Measurements from ENCODE around the gene GOLM1.

GOLM1 gene

GRCh38 chr9:86093788-86094555 is 5.4 kb downstream of the GOLM1 start:
- Histone ChIP-seq H3K36me3 (ENCODE audit: insufficient read depth, low read length) (no peaks in the 10 kb centered on the region), H4K20me1 (ENCODE audit: insufficient read depth, low read length) (no peaks in the 10 kb centered on the region), H3K4me1 (ENCODE audit: insufficient read depth, low read length) (no peaks in the 10 kb centered on the region), H3K9ac (ENCODE audit: low read depth, low read length) (no peak overlapping the region), H3K9me3 (ENCODE audit: insufficient read depth, low read length, severe bottlenecking) (no peaks in the 10 kb centered on the region), H2AFZ (ENCODE audit: low read depth, low read length) (no peak overlapping the region), H3K4me2 (ENCODE audit: insufficient read depth, low read length) (no peak overlapping the region), H3K4me3 (ENCODE audit: low read depth in 1 of 2, low read length in 2 of 2) (no peak overlapping the region), H3K27me3 (ENCODE audit: insufficient read depth, low read length, poor library complexity) (no peaks in the 10 kb centered on the region), H3K27ac (ENCODE audit: low read length) (no peak overlapping the region), H3K79me2 (ENCODE audit: insufficient read depth, low read length) (no peaks in the 10 kb centered on the region)
- no peak for ATAC-seq (ENCODE audit: insufficient read depth, low read depth)
- no peak for DNase-seq
- TF ChIP-seq EZH2 (IDR thresholded peaks at IDR 0.05; ENCODE audit: borderline replicate concordance, low read depth, low read length, severe bottlenecking) (no peak), CTCF (IDR thresholded peaks at IDR 0.05; ENCODE audit: borderline replicate concordance, extremely low read depth, low read length, poor library complexity, severe bottlenecking) (no peak)

GRCh38 chr9:86091477-86091876 is 7.9 kb downstream of the GOLM1 start:
- Histone ChIP-seq H3K27ac (ENCODE audit: low read length) (no peak overlapping the region), H3K27me3 (ENCODE audit: insufficient read depth, low read length, poor library complexity) (no peaks in the 10 kb centered on the region), H3K9ac (ENCODE audit: low read depth, low read length) (no peak overlapping the region), H3K79me2 (ENCODE audit: insufficient read depth, low read length) (no peaks in the 10 kb centered on the region), H3K4me2 (ENCODE audit: insufficient read depth, low read length) (no peak overlapping the region), H3K9me3 (ENCODE audit: insufficient read depth, low read length, severe bottlenecking) (no peaks in the 10 kb centered on the region), H3K4me3 (ENCODE audit: low read depth in 1 of 2, low read length in 2 of 2) (no peak overlapping the region), H2AFZ (ENCODE audit: low read depth, low read length) (no peak overlapping the region), H3K36me3 (ENCODE audit: insufficient read depth, low read length) (no peaks in the 10 kb centered on the region), H3K4me1 (ENCODE audit: insufficient read depth, low read length) (no peaks in the 10 kb centered on the region), H4K20me1 (ENCODE audit: insufficient read depth, low read length) (no peaks in the 10 kb centered on the region)
- TF ChIP-seq EZH2 (IDR thresholded peaks at IDR 0.05; ENCODE audit: borderline replicate concordance, low read depth, low read length, severe bottlenecking) (no peak), CTCF (IDR thresholded peaks at IDR 0.05; ENCODE audit: borderline replicate concordance, extremely low read depth, low read length, poor library complexity, severe bottlenecking) (no peak)
- no peak for DNase-seq
- no peak for ATAC-seq (ENCODE audit: insufficient read depth, low read depth)

- H2AFZ ChIP-seq (ENCODE audit: low read depth, low read length), result no peak overlapping the region
- no peaks in the 10 kb centered on the region for H3K27me3 ChIP-seq (ENCODE audit: insufficient read depth, low read length, poor library complexity)
- TF ChIP-seq EZH2 (IDR thresholded peaks at IDR 0.05; ENCODE audit: borderline replicate concordance, low read depth, low read length, severe bottlenecking), result no peak
- TF ChIP-seq CTCF (IDR thresholded peaks at IDR 0.05; ENCODE audit: borderline replicate concordance, extremely low read depth, low read length, poor library complexity, severe bottlenecking), result no peak
- H4K20me1 ChIP-seq (ENCODE audit: insufficient read depth, low read length), result no peaks in the 10 kb centered on the region
- H3K9ac ChIP-seq (ENCODE audit: low read depth, low read length), result no peak overlapping the region
- no peak overlapping the region for H3K4me3 ChIP-seq (ENCODE audit: low read depth in 1 of 2, low read length in 2 of 2)
- H3K79me2 ChIP-seq (ENCODE audit: insufficient read depth, low read length), result no peaks in the 10 kb centered on the region
- H3K36me3 ChIP-seq (ENCODE audit: insufficient read depth, low read length), result no peaks in the 10 kb centered on the region
- H3K9me3 ChIP-seq (ENCODE audit: insufficient read depth, low read length, severe bottlenecking), result no peaks in the 10 kb centered on the region
- H3K4me1 ChIP-seq (ENCODE audit: insufficient read depth, low read length), result no peaks in the 10 kb centered on the region
- H3K27ac ChIP-seq (ENCODE audit: low read length), result no peak overlapping the region
- ATAC-seq (ENCODE audit: insufficient read depth, low read depth) (no peak), DNase-seq (no peak)
- no peak overlapping the region for H3K4me2 ChIP-seq (ENCODE audit: insufficient read depth, low read length)
These were observed 16.5 kb downstream of the GOLM1 start for GRCh38 chr9:86082870-86083269.
